ENCODE measurements around the gene RFNG. TPM values are rescaled to one million over a fixed set of nuclear protein-coding genes. Genes with fewer than 3 reads are reported as not detected.

RFNG gene
- total RNA-seq, 1 experiment from 2014 or later: 46.7 TPM

DNA sequence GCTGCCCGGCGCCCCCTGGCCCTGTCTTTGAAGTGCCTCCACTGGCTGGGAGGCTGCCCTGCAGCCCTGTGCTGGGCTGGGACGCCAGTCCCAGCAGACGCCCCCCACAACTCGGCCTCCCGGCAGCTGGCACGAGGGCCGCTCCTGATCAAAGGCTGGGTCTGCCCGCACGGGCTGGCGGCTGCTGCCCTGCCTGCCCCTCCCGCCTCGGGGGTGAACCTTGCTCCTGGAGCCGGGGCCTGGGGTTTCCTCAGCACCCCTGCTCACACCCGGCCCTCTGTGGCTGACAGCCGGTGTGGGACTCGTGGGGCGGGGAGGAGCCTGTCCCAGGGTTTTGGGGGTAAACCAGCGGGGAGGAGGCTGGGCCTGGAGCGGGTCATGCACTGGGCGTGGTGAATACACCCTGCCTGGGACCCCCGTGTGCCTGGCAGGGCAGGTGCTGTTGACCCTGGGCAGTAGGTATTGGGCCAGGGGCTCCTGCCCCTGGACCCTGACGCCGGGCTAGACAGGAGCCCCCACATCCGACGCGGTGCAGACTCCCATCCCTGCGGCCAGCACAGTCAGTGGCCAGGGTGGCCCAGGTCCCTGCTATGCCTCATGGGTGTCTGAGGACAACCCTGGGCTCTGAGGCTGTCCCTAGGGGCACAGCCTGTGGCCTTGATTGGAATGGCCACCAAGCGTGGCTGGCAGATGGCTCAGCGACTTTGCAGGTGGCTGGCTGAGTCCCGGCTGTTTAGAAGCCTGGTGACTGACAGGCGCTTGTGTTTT, 50.6 kb downstream of the RFNG start:
- H3F3A ChIP-seq (ENCODE audit: low read length, unreplicated experiment): no peaks in the 10 kb centered on the region
- no peaks in the 10 kb centered on the region for H3K9me3 ChIP-seq (ENCODE audit: low read length)
- H3K4me3 ChIP-seq (ENCODE audit: low read length): no peak overlapping the region
- no peak overlapping the region for H3K27ac ChIP-seq (ENCODE audit: low read length)
- H3K4me2 ChIP-seq (ENCODE audit: low read length): no peak overlapping the region
- no peaks in the 10 kb centered on the region for H3K9me2 ChIP-seq (replicated peaks; ENCODE audit: low read length)
- intact Hi-C loops (cut with micrococcal nuclease): no loop called here
- ATAC-seq: no peak
- H4K20me1 ChIP-seq (ENCODE audit: low read length): no peaks in the 10 kb centered on the region
- DNase-seq: no peak
- no peak overlapping the region for H3K9ac ChIP-seq (ENCODE audit: low read length)
- H3K36me3 ChIP-seq (ENCODE audit: low read depth, low read length): no peaks in the 10 kb centered on the region
- no peaks in the 10 kb centered on the region for H3K27me3 ChIP-seq (ENCODE audit: low read length)
- BruUV-seq (replicated peaks): no TSS peak
- CTCF ChIA-PET: no interaction called here
- H3K4me1 ChIP-seq (ENCODE audit: insufficient read depth, low read length): peaks cover 21% of the 10 kb centered on the region
- TF ChIP-seq, protein P1, sequence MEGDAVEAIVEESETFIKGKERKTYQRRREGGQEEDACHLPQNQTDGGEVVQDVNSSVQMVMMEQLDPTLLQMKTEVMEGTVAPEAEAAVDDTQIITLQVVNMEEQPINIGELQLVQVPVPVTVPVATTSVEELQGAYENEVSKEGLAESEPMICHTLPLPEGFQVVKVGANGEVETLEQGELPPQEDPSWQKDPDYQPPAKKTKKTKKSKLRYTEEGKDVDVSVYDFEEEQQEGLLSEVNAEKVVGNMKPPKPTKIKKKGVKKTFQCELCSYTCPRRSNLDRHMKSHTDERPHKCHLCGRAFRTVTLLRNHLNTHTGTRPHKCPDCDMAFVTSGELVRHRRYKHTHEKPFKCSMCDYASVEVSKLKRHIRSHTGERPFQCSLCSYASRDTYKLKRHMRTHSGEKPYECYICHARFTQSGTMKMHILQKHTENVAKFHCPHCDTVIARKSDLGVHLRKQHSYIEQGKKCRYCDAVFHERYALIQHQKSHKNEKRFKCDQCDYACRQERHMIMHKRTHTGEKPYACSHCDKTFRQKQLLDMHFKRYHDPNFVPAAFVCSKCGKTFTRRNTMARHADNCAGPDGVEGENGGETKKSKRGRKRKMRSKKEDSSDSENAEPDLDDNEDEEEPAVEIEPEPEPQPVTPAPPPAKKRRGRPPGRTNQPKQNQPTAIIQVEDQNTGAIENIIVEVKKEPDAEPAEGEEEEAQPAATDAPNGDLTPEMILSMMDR (conservative IDR thresholded peaks at IDR 0.05; ENCODE audit: low read depth, low read length): no peak
- TF ChIP-seq EZH2phosphoT487 (IDR thresholded peaks at IDR 0.05; ENCODE audit: borderline replicate concordance, low read length) (no peak), EZH2 (IDR thresholded peaks at IDR 0.05; ENCODE audit: low read length, unreplicated experiment) (no peak)
- no peaks in the 10 kb centered on the region for H3K79me2 ChIP-seq (ENCODE audit: low read length)
- POLR2A ChIA-PET (ENCODE audit: unreplicated experiment): no interaction called here
- no peak overlapping the region for H2AFZ ChIP-seq (ENCODE audit: low read length)

- Histone ChIP-seq H2AFZ (ENCODE audit: low read length) (no peak overlapping the region), H3K4me2 (ENCODE audit: low read length) (no peak overlapping the region), H3K4me1 (ENCODE audit: insufficient read depth, low read length) (peaks cover 21% of the 10 kb centered on the region), H4K20me1 (ENCODE audit: low read length) (no peaks in the 10 kb centered on the region), H3F3A (ENCODE audit: low read length, unreplicated experiment) (no peaks in the 10 kb centered on the region), H3K9me3 (ENCODE audit: low read length) (no peaks in the 10 kb centered on the region), H3K9ac (ENCODE audit: low read length) (no peak overlapping the region), H3K9me2 (replicated peaks; ENCODE audit: low read length) (no peaks in the 10 kb centered on the region), H3K4me3 (ENCODE audit: low read length) (no peak overlapping the region), H3K36me3 (ENCODE audit: low read depth, low read length) (no peaks in the 10 kb centered on the region), H3K79me2 (ENCODE audit: low read length) (no peaks in the 10 kb centered on the region), H3K27ac (ENCODE audit: low read length) (no peak overlapping the region), H3K27me3 (ENCODE audit: low read length) (no peaks in the 10 kb centered on the region)
- DNase-seq: no peak
- intact Hi-C loops (cut with micrococcal nuclease): no loop called here
- TF ChIP-seq, protein P1 (conservative IDR thresholded peaks at IDR 0.05; ENCODE audit: low read depth, low read length): no peak
- TF ChIP-seq EZH2phosphoT487 (IDR thresholded peaks at IDR 0.05; ENCODE audit: borderline replicate concordance, low read length) (no peak), EZH2 (IDR thresholded peaks at IDR 0.05; ENCODE audit: low read length, unreplicated experiment) (no peak)
- BruUV-seq (replicated peaks): no TSS peak
- ATAC-seq: no peak
- CTCF ChIA-PET: no interaction called here
- POLR2A ChIA-PET (ENCODE audit: unreplicated experiment): no interaction called here
These were observed 51.4 kb downstream of the RFNG start for GRCh38 chr17:81999976-82000802.

- no peaks in the 10 kb centered on the region for H3K36me3 ChIP-seq (ENCODE audit: low read depth, low read length)
These were observed 52.0 kb downstream of the RFNG start for GRCh38 chr17:81999587-81999975.

More at GRCh38 chr17:81999587-81999975, 52.0 kb downstream of the RFNG start:
- Histone ChIP-seq H3K4me3 (ENCODE audit: low read length) (no peak overlapping the region), H3K27ac (ENCODE audit: low read length) (no peak overlapping the region), H4K20me1 (ENCODE audit: low read length) (no peaks in the 10 kb centered on the region), H3K27me3 (ENCODE audit: low read length) (no peaks in the 10 kb centered on the region), H3K79me2 (ENCODE audit: low read length) (no peaks in the 10 kb centered on the region), H3K9me2 (replicated peaks; ENCODE audit: low read length) (no peaks in the 10 kb centered on the region), H3K9me3 (ENCODE audit: low read length) (no peaks in the 10 kb centered on the region), H3K4me1 (ENCODE audit: insufficient read depth, low read length) (peaks cover 19% of the 10 kb centered on the region), H3K9ac (ENCODE audit: low read length) (no peak overlapping the region), H3K4me2 (ENCODE audit: low read length) (no peak overlapping the region), H3F3A (ENCODE audit: low read length, unreplicated experiment) (no peaks in the 10 kb centered on the region), H2AFZ (ENCODE audit: low read length) (no peak overlapping the region)
- ATAC-seq (no peak), DNase-seq (no peak)
- ChIA-PET CTCF (no interaction called here), POLR2A (ENCODE audit: unreplicated experiment) (no interaction called here)
- TF ChIP-seq EZH2 (IDR thresholded peaks at IDR 0.05; ENCODE audit: low read length, unreplicated experiment): no peak
- TF ChIP-seq, protein P1 (conservative IDR thresholded peaks at IDR 0.05; ENCODE audit: low read depth, low read length): no peak
- TF ChIP-seq EZH2phosphoT487 (IDR thresholded peaks at IDR 0.05; ENCODE audit: borderline replicate concordance, low read length): no peak
- intact Hi-C loops (cut with micrococcal nuclease): no loop called here
- no TSS peak for BruUV-seq (replicated peaks)
